Right lobe of liver (tissue), 6 donors: Measurements from ENCODE around the gene RELN. TPM values are rescaled to one million over a fixed set of nuclear protein-coding genes. Genes with fewer than 3 reads are reported as not detected.

Experiments used
- ATAC-seq, 4 donors: fragments of 200-7000 bp; cut with Tn5 transposase; one replicate each; pipeline ENCODE4 v1.9.1; 2020; ENCODE audit warnings: mild to moderate bottlenecking in 4 of 4, moderate library complexity in 4 of 4
- DNase-seq, 3 donors: peaks; one replicate each; pipeline ENCODE4 v3.0.0-alpha.2; 2020
- H3K27ac ChIP-seq, 3 donors: fragments of 200-600 bp; one replicate each; pipeline ENCODE4 v1.8.0; 2022
- H3K27me3 ChIP-seq, 2 donors: fragments of 200-600 bp; one replicate each; pipeline ENCODE4 v1.8.0; 2022
- H3K36me3 ChIP-seq, 4 donors: fragments of 200-600 bp; sonication (generic) in 1 of 4; one replicate each; pipeline versions ENCODE4 v1.5.1 to v1.8.0; 2017 to 2022; ENCODE audit warnings: control low read depth in 1 of 4
- H3K4me1 ChIP-seq, 4 donors: fragments of 200-600 bp; sonication (generic) in 1 of 4; one replicate each; pipeline versions ENCODE4 v1.5.1 to v1.8.0; 2017 to 2022; ENCODE audit warnings: control low read depth in 1 of 4
- H3K4me3 ChIP-seq, 3 donors: fragments of 200-600 bp; one replicate each; pipeline ENCODE4 v1.8.0; 2022
- H3K9me3 ChIP-seq, 4 donors: fragments of 200-600 bp; sonication (generic) in 1 of 4; one replicate each; pipeline versions ENCODE4 v1.5.1 to v1.8.0; 2017 to 2022; ENCODE audit warnings: control low read depth in 1 of 4
- CTCF ChIP-seq, 4 donors: fragments of 200-600 bp in 3 of 4; fragments of 450-650 bp in 1 of 4; IDR thresholded peaks; one replicate each; pipeline versions ENCODE4 v1.5.1 to v1.8.0; 2016 to 2022; ENCODE audit warnings: antibody characterized with exemption in 4 of 4, mild to moderate bottlenecking in 2 of 4
- POLR2A ChIP-seq: fragments of 450-650 bp; IDR thresholded peaks from one replicate; pipeline ENCODE4 v1.6.1; 2017; ENCODE audit warnings: antibody characterized with exemption, mild to moderate bottlenecking
- WGBS: methylation state at CpG from one replicate; pipeline ENCODE4 v1.1.6; 2018; ENCODE audit warnings: low coverage, low lambda C conversion rate; ENCODE audit not compliant: insufficient coverage; ENCODE audit errors: missing lambda C conversion rate; 5-methylcytosine and 5-hydroxymethylcytosine counted together
- intact Hi-C, 2 donors: fragments of 100-400 bp; cut with DNase I; formaldehyde crosslinking; loops; one replicate each; pipeline versions ENCODE4 v1.11.2 to v1.14.1; 2022
- total RNA-seq, 6 experiments: library from RNA; depleted of rRNA in 2 of 6; stranded (reverse); fragments of >200 nt in 2 of 6; fragmentation: NEBNext Ultra II Directional in 3 of 6; extraction: Animal tissue kit (Norgen Biotek cat#: 25700) in 3 of 6; gene quantifications; one replicate each; pipeline versions ENCODE4 v1.1.0 to v1.2.4, GENCODE V29; 2016 to 2023
- donor health status: DM: no; HTN: yes; CAD: no.
- donor health status: DM: no; HTN: no; CAD: no.
- donor health status: DM: no; HTN: no; CAD: no.
- donor health status: DM: no; HTN: yes; CAD: no.
- donor health status: DM: no; HTN: yes; CAD: no.

RELN gene
- total RNA-seq, 6 experiments from 2014 or later = 11.9 to 35.7 (median 18.9) TPM

- TF ChIP-seq POLR2A (no peak), CTCF (IDR thresholded peaks at IDR 0.05) (no peak)
- DNase-seq (no peak), ATAC-seq (no peak)
- no peaks in the 10 kb centered on the region for H3K4me1 ChIP-seq
- H3K9me3 ChIP-seq = no peaks in the 10 kb centered on the region
- no peak overlapping the region for H3K27ac ChIP-seq
- intact Hi-C loops = no loop called here
- H3K36me3 ChIP-seq = no peaks in the 10 kb centered on the region
- H3K27me3 ChIP-seq = no peaks in the 10 kb centered on the region
- H3K4me3 ChIP-seq = no peak overlapping the region
Measured at GRCh38 chr7:103718482-103719061, 270.9 kb downstream of the RELN start.

GRCh38 chr7:103717574-103717973 lies 271.9 kb downstream of the RELN start:
- Histone ChIP-seq H3K9me3 (no peaks in the 10 kb centered on the region), H3K4me1 (no peaks in the 10 kb centered on the region), H3K27ac (no peak overlapping the region), H3K4me3 (no peak overlapping the region), H3K27me3 (no peaks in the 10 kb centered on the region), H3K36me3 (no peaks in the 10 kb centered on the region)
- TF ChIP-seq POLR2A (no peak), CTCF (IDR thresholded peaks at IDR 0.05) (no peak)
- DNase-seq = no peak
- ATAC-seq = no peak
- 62% methylated on average over 3 of the region's 3 CpGs for WGBS
- intact Hi-C loops = no loop called here

DNA sequence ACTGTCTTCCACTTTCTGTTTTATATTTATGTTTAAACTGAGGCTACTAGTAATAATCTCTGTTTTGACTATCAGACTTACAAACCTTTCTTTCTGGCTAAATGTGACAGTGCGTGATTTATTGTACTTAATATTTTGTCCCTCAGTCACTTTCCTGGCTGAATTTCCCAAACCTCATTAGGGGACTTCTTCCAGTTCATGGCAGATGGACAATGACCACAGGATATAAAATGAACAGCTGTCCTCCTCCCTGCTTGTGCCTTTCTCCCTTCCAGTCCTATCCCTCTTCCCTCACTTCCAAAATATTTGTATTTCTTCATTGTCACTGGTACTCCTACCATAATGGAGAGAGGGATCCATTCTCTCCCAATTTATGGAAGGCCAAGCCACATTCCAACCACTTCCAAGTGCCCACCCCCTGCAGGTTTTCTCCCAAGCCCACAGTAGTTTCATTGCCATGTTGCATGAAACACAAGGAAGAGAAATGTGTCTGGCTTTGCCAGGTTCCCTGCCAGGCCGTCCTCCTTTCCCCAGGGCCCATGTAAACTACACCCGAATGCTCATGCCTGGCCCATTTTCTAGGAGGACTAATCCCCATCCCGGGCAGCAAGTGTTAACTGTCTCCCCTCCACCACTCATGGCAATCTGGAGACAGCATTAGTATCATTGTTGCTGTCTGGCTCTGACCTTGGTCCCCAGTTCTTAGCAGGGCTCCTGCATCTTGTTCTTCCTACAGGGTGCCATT lies 273.9 kb downstream of the RELN start:
- Histone ChIP-seq H3K4me1 (no peaks in the 10 kb centered on the region), H3K27me3 (no peaks in the 10 kb centered on the region), H3K4me3 (no peak overlapping the region), H3K9me3 (no peaks in the 10 kb centered on the region), H3K27ac (no peak overlapping the region), H3K36me3 (no peaks in the 10 kb centered on the region)
- no peak for DNase-seq
- no peak for ATAC-seq
- intact Hi-C loops = no loop called here
- 87% methylated on average over 4 of the region's 4 CpGs for WGBS
- TF ChIP-seq POLR2A = no peak
- TF ChIP-seq CTCF (IDR thresholded peaks at IDR 0.05) = no peak

- no peaks in the 10 kb centered on the region for H3K27me3 ChIP-seq
- ATAC-seq (no peak), DNase-seq (no peak)
- no peaks in the 10 kb centered on the region for H3K36me3 ChIP-seq
- no peaks in the 10 kb centered on the region for H3K4me1 ChIP-seq
- WGBS = 85% methylated on average over 9 of the region's 9 CpGs
- intact Hi-C loops = no loop called here
- no peak overlapping the region for H3K4me3 ChIP-seq
- no peak overlapping the region for H3K27ac ChIP-seq
- no peaks in the 10 kb centered on the region for H3K9me3 ChIP-seq
- no peak for TF ChIP-seq CTCF (IDR thresholded peaks at IDR 0.05)
- no peak for TF ChIP-seq POLR2A
Measured at GRCh38 chr7:103714376-103714927, 275.0 kb downstream of the RELN start.
